Fibroblast of upper back skin (primary cell): ENCODE results near the gene DMPK.
A peak's percentile ranks its signal among the peaks of the same experiment; 100 is the strongest.

Experiments
- DNase-seq: peaks from one replicate; pipeline ENCODE4 v3.0.0-alpha.2; 2013

DMPK gene

DNA sequence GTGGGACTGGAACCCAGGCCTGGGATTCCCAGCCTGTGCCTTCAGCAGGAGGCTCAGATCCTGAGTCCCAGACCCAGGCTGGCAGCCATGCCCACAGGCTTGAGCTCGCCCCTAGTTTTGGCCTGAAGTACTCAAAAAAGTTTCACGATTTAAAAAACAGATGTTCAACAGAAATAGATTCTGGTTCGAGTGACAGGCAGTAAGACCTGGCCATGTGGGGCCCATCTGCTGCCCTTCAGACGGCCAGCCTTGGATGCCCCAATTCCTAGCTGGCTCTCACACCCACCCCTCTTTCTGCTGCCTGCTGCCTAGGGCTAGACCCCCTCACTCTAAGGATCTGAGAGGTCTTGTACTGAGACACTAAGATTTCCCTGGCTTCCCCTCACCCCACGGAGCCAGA lies 2.8 kb upstream of the DMPK start:
- DNase-seq, result no peak

- DNase-seq, result no peak
These were observed 1.8 kb upstream of the DMPK start for GRCh38 chr19:45784096-45784495.

GRCh38 chr19:45782820-45783785 lies 813 bp upstream of the DMPK start:
- DNase-seq, result peak; percentile 63

GRCh38 chr19:45781214-45782161 lies 802 bp downstream of the DMPK start:
- DNase-seq, result no peak

- no peak for DNase-seq
These were observed 1.7 kb downstream of the DMPK start for GRCh38 chr19:45780448-45781213.

GRCh38 chr19:45780146-45780447 lies 2.2 kb downstream of the DMPK start:
- no peak for DNase-seq

GRCh38 chr19:45779231-45780145 lies 2.8 kb downstream of the DMPK start:
- peak; percentile 48 for DNase-seq

GRCh38 chr19:45778010-45778661 lies 4.2 kb downstream of the DMPK start:
- no peak for DNase-seq

GRCh38 chr19:45777395-45777961 lies 4.8 kb downstream of the DMPK start:
- no peak for DNase-seq

DNA sequence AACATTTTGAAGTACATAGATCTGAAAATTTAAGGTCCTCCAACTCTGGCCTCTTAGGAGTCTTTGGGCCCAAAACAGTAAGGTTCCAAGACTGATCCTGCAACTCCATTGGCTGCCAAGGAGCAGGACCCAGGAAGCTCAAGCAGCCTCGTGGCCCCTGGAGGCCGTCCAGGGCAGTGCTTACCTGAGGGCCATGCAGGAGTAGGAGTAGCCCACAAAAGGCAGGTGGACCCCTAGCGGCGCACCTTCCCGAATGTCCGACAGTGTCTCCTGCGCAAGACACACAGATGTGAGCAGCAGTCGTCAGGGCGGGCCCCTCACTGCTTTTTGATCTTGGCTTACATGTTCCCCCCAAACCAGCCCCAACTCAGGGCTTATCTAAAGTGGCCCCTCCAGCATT lies 7.5 kb downstream of the DMPK start:
- no peak for DNase-seq

DNA sequence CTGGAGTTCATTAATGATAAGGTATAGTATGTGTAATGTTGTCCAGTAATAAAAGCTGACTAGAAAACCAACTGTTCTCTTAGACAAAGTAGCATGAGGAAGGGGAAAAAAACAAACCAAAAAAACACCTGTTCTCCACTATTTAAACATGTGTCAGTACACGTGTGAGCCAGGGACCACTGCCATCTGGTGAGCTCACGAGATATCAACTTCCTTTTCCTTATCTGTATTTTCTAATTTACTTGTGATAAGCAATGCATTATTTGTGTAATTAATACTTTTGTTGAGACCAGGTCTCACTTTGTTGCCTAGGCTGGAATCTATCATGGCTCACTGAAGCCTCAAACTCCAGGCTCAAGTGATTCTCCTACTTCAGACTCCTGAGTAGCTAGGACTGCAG lies 8.9 kb downstream of the DMPK start:
- no peak for DNase-seq

GRCh38 chr19:45772912-45773311 lies 9.4 kb downstream of the DMPK start:
- DNase-seq, result no peak

DNA sequence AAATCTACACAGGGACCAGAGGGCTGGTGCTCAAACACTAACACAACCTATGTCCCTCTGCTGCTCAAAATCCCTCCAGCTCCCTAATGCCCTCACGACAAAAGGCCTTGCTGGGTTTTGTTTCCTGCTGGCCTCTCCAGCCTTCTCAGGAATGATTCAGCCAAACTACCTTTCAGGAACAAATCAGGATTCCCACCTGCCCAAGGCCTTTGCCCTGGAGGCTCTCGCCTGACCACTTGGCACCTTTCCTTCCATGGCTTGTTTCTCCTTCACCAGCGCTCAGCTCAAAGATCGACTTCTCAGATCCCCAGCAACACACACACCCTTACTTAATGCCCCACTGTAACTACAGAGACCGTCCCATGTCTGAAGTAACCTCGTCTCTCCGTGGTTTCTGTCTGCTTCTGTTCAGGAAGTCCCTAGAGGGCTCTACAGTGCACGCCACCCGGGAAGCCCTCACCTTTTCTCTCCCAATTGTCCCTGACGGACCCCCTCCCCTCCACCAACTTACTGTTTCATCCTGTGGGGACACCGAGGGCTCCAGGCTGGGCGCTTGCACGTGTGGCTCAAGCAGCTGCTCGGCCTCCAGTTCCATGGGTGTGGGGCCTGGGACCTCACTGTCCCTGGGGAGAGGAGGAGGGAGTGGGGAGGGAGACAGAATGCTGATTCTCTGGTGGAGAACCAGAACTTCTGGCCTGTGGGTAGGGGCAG lies 10.0 kb downstream of the DMPK start:
- DNase-seq, result no peak

DNA sequence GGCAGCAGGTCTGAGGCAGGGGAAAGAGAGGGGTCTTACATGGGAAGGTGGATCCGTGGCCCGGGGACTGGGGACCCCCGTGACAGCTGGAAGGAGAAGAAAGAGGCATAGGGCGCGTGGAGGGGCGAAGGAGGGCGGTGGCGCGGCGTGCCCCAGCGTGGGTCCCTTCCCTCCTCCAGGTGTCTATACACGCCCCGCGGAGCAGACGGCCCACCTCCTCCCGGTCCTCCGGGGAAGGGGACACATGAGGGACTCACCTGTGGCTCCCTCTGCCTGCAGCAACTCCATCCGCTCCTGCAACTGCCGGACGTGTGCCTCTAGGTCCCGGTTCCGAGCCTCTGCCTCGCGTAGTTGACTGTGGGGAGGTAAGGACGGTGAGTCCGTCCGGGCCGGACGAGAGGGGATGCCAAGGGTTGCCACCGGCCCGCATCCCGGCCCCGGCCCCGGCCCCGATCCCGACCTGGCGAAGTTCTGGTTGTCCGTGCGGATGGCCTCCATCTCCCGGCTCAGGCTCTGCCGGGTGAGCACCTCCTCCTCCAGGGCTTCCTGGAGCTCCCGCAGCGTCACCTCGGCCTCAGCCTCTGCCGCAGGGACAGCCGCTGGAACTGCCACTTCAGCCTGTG lies 10.9 kb downstream of the DMPK start:
- DNase-seq, result no peak

DNA sequence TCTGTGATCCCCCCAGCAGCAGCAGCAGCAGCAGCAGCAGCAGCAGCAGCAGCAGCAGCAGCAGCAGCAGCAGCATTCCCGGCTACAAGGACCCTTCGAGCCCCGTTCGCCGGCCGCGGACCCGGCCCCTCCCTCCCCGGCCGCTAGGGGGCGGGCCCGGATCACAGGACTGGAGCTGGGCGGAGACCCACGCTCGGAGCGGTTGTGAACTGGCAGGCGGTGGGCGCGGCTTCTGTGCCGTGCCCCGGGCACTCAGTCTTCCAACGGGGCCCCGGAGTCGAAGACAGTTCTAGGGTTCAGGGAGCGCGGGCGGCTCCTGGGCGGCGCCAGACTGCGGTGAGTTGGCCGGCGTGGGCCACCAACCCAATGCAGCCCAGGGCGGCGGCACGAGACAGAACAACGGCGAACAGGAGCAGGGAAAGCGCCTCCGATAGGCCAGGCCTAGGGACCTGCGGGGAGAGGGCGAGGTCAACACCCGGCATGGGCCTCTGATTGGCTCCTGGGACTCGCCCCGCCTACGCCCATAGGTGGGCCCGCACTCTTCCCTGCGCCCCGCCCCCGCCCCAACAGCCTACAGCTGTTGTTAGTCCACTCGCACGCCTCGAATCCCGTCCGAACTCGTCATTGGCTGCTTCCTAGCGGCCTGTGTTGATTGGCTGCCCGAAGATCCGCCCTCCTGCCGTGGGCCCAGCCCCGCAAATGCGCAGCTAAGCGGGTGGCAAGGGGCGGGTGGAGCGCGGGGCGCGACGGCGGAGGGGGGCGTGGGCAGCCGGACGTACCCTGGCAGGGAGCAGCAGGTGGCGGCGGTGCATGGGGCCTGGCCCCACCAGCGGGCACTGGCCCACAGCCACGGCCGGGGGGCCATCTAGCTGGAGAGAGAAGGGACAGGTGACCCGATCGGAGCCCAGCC lies 11.8 kb downstream of the DMPK start:
- peak; percentile 98 for DNase-seq

DNA sequence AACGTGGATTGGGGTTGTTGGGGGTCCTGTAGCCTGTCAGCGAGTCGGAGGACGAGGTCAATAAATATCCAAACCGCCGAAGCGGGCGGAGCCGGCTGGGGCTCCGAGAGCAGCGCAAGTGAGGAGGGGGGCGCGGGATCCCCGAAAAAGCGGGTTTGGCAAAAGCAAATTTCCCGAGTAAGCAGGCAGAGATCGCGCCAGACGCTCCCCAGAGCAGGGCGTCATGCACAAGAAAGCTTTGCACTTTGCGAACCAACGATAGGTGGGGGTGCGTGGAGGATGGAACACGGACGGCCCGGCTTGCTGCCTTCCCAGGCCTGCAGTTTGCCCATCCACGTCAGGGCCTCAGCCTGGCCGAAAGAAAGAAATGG lies 12.5 kb downstream of the DMPK start:
- DNase-seq, result no peak

GRCh38 chr19:45768984-45769782 lies 13.1 kb downstream of the DMPK start, which contains the start of gene SIX5:
TSS of gene SIX5 (minus strand) at chr19:45769252. CDS start at chr19:45768844, 408 bp downstream.
- DNase-seq, result peak; percentile 98

DNA sequence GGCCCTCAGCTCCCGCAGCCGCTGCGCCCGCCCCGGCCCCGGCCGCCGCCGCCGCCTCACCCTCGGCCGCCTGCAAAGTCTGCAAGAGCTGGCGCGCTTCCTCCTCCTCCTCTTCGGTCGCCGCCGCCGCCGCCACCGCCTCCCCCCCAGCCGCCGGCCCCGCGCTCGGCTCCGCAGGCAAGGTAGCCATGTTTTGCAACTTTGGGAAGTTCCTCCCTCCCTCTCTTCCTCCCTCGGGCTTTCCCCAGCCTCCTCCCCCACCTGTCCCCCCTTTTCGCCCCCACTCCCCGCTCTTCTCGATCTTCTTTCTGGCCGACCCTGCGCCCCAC lies 13.7 kb downstream of the DMPK start:
- DNase-seq, result peak; percentile 49
